Smooth muscle cell (in vitro differentiated cells): ENCODE results near the gene COQ9. TPM values are rescaled to one million over a fixed set of nuclear protein-coding genes. Genes with fewer than 3 reads are reported as not detected.
A peak's percentile ranks its signal among the peaks of the same experiment; 100 is the strongest.

Source experiments
- DNase-seq: peaks from one replicate; lab custom pipeline; 2025; ENCODE audit not compliant: unreplicated experiment; lab: John Stamatoyannopoulos, UW
- H2AFZ ChIP-seq: fragments of 200-600 bp; sonication (generic); 2 replicates; pipeline ENCODE4 v1.6.0; 2016; ENCODE audit warnings: antibody characterized with exemption, low read depth, mild to moderate bottlenecking
- H3F3A ChIP-seq: fragments of 200-600 bp; sonication (generic); 2 replicates; pipeline ENCODE4 v1.6.0; 2017; ENCODE audit warnings: antibody characterized with exemption, low read depth
- H3K27ac ChIP-seq: fragments of 200-600 bp; sonication (generic); 2 replicates; pipeline ENCODE4 v1.5.1; 2016; ENCODE audit warnings: low read depth, mild to moderate bottlenecking
- H3K27me3 ChIP-seq: fragments of 200-600 bp; sonication (generic); 2 replicates; pipeline ENCODE4 v1.6.1; 2016; ENCODE audit warnings: low read depth, mild to moderate bottlenecking
- H3K36me3 ChIP-seq: fragments of 200-600 bp; sonication (generic); 2 replicates; pipeline ENCODE4 v1.5.1; 2016; ENCODE audit warnings: low read depth
- H3K4me1 ChIP-seq: fragments of 200-600 bp; sonication (generic); 2 replicates; pipeline ENCODE4 v1.5.1; 2016; ENCODE audit warnings: low read depth
- H3K4me2 ChIP-seq: fragments of 200-600 bp; sonication (generic); 2 replicates; pipeline ENCODE4 v1.6.0; 2016; ENCODE audit warnings: mild to moderate bottlenecking
- H3K4me3 ChIP-seq: fragments of 200-600 bp; sonication (generic); 2 replicates; pipeline ENCODE4 v1.5.1; 2016; ENCODE audit warnings: mild to moderate bottlenecking
- H3K79me2 ChIP-seq: fragments of 200-600 bp; sonication (generic); 2 replicates; pipeline ENCODE4 v1.6.0; 2016; ENCODE audit warnings: low read depth, mild to moderate bottlenecking
- H3K9ac ChIP-seq: fragments of 200-600 bp; sonication (generic); 2 replicates; pipeline ENCODE4 v1.6.0; 2016; ENCODE audit warnings: low read depth
- H3K9me3 ChIP-seq: fragments of 200-600 bp; sonication (generic); replicated peaks from 2 replicates; pipeline ENCODE4 v1.5.1; 2016; ENCODE audit warnings: low read depth
- H4K20me1 ChIP-seq: fragments of 200-600 bp; sonication (generic); 2 replicates; pipeline ENCODE4 v1.6.0; 2016; ENCODE audit warnings: low read depth
- WGBS: methylation state at CpG from one replicate; pipeline ENCODE4 v1.1.7; 2016; ENCODE audit warnings: low lambda C conversion rate; 5-methylcytosine and 5-hydroxymethylcytosine counted together
- polyA plus RNA-seq: library from polyadenylated mRNA; unstranded; fragments of >200 nt; fragmentation: Nextera tagmentation; extraction: Ambion mirVana; gene quantifications from 2 replicates; pipeline ENCODE4 v1.2.1, GENCODE V29; 2016
- total RNA-seq: library from RNA; depleted of rRNA; stranded (reverse); fragments of >200 nt; gene quantifications from 2 replicates; pipeline ENCODE4 v1.2.3, GENCODE V29; 2014
- TF ChIP-seq, protein P1 (sequence below): fragments of 200-600 bp; sonication (generic); IDR thresholded peaks from 2 replicates; pipeline ENCODE4 v1.5.1; 2017; ENCODE audit warnings: borderline replicate concordance, mild to moderate bottlenecking, antibody characterized with exemption; ENCODE audit not compliant: insufficient read depth, poor library complexity, severe bottlenecking

COQ9 gene
- total and polyA plus RNA-seq, 2 experiments from 2014 or later, result 34.7 to 62.1 TPM

DNA sequence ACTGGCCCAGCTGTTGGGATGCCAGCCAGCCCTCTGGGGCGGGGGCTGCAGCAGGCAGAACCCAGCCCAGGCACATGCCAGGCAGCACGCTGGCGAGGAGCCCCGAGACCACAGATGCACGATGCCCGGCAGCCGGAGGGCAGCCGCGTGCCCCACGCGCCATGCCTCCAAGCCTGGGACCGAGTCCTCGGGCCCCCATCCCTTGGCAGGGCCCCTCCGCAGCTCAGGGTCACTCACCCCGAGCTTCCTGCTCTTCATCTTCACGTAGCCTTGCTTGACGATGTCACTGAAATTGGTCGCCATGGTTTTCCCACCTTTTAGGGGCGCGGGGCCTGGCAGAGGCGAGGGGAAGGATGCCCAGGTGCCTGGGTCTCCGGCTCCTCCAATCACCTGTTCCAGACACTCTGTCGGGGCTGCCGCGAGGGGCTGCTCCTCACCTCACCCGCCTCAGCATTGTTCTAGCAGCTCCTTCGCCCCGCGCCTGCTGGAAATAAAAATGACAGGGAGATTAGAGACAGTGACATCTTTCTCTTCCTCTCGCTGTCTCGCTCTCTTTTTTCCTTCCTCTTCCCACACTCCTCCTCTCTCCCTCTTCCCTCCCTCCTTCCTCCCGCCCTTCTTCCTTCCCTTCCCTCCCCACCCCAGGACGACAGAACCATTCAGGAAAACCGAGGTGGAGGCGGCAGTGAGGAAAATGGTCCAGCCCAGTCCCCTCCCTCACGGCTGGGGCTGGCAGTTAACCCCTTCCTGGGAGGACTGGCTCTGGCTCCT lies 32.1 kb downstream of the COQ9 start:
- Histone ChIP-seq H3K79me2 (peaks cover 69% of the 10 kb centered on the region), H3K27me3 (no peaks in the 10 kb centered on the region), H3K4me3 (peak overlapping the region; percentile 43), H3K36me3 (no peaks in the 10 kb centered on the region), H3K27ac (no peak overlapping the region), H3K9ac (no peak overlapping the region), H3K4me1 (peaks cover 30% of the 10 kb centered on the region), H3K9me3 (no peaks in the 10 kb centered on the region), H4K20me1 (peaks cover 72% of the 10 kb centered on the region), H3F3A (peaks cover 14% of the 10 kb centered on the region), H3K4me2 (peak overlapping the region; percentile 83), H2AFZ (no peak overlapping the region)
- no peak for DNase-seq
- 31% methylated on average over 35 of the region's 36 CpGs for WGBS
- TF ChIP-seq, protein P1, sequence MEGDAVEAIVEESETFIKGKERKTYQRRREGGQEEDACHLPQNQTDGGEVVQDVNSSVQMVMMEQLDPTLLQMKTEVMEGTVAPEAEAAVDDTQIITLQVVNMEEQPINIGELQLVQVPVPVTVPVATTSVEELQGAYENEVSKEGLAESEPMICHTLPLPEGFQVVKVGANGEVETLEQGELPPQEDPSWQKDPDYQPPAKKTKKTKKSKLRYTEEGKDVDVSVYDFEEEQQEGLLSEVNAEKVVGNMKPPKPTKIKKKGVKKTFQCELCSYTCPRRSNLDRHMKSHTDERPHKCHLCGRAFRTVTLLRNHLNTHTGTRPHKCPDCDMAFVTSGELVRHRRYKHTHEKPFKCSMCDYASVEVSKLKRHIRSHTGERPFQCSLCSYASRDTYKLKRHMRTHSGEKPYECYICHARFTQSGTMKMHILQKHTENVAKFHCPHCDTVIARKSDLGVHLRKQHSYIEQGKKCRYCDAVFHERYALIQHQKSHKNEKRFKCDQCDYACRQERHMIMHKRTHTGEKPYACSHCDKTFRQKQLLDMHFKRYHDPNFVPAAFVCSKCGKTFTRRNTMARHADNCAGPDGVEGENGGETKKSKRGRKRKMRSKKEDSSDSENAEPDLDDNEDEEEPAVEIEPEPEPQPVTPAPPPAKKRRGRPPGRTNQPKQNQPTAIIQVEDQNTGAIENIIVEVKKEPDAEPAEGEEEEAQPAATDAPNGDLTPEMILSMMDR, result no peak

DNA sequence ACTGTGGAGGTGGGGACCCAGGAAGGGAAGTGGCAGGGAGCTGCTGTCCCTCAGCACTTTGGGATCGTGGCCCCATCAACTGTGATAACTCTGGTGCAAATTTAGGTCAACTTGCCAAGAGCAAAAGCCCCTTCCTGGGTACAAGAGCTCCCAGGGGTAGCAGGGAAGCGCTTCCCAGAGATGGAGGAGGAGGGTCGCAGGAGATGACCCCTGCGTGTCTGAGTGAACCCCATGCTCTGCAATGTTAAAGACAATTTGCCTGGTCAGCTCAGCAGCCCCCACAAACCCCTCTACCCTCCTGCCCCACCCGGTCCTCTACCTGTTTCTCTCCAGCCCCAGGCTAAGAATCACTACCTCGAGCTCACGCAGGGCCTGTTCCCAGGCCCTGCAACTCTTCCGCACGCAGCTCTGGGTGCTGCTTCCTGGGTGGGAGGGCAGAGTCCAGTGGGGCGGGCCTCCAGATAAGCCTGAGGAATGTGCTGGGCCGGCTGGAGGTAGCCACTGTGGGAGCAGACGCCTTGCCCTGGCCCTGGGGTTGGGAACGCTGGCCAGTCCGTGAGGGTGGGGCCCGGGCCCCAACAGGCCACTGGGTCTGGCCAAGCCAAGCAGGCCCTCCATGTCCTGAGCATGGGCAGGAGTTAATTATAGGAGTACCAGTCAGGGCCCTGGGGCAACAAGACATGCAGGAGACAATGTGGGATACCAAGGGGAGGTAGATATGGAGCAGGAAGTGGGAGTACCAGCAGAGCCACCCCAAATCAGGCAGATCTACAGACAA lies 32.9 kb downstream of the COQ9 start:
- Histone ChIP-seq H3K4me3 (peak overlapping the region; percentile 43), H3F3A (peaks cover 14% of the 10 kb centered on the region), H3K27me3 (no peaks in the 10 kb centered on the region), H3K9me3 (no peaks in the 10 kb centered on the region), H3K27ac (no peak overlapping the region), H3K79me2 (peaks cover 77% of the 10 kb centered on the region), H3K9ac (no peak overlapping the region), H4K20me1 (peaks cover 75% of the 10 kb centered on the region), H3K4me2 (peak overlapping the region; percentile 83), H3K4me1 (peaks cover 30% of the 10 kb centered on the region), H2AFZ (no peak overlapping the region), H3K36me3 (no peaks in the 10 kb centered on the region)
- DNase-seq, result no peak
- WGBS, result 14% methylated on average over 15 of the region's 15 CpGs
- TF ChIP-seq, protein P1, result no peak

DNA sequence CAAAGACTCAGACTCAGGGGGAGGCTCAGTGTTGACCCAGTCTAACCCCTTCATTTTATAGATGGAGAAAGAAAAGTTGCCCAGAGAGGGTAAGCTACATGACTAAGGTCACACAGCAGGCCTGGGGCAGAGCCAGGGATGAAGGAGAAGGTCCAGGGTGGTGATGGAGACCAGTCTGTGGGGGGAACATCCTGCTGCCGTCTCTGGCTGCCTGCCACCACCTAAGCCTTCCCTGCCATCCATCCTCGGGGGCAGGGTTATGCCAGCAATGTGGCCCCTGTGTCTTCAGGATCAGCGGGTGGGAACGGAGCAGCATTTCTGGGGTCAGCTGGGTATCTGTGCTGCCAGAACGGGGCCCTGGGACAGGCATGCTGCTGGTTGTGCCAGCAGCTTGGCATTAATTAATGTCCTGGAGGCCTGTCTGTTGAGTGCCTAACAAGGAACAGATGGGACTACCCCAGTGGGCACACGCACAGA lies 33.5 kb downstream of the COQ9 start:
- no peak for DNase-seq
- TF ChIP-seq, protein P1, result no peak
- 65% methylated on average over 6 of the region's 6 CpGs for WGBS
- no peaks in the 10 kb centered on the region for H3K9me3 ChIP-seq
- H3K4me2 ChIP-seq, result no peak overlapping the region
- peaks cover 14% of the 10 kb centered on the region for H3F3A ChIP-seq
- H4K20me1 ChIP-seq, result peaks cover 73% of the 10 kb centered on the region
- no peak overlapping the region for H3K27ac ChIP-seq
- H3K9ac ChIP-seq, result no peak overlapping the region
- H2AFZ ChIP-seq, result no peak overlapping the region
- peaks cover 83% of the 10 kb centered on the region for H3K79me2 ChIP-seq
- no peaks in the 10 kb centered on the region for H3K36me3 ChIP-seq
- no peak overlapping the region for H3K4me3 ChIP-seq
- peaks cover 30% of the 10 kb centered on the region for H3K4me1 ChIP-seq
- H3K27me3 ChIP-seq, result no peaks in the 10 kb centered on the region
